Vagina (tissue), 2 donors: ENCODE measurements around the gene MED12L.

Experiments used
- POLR2AphosphoS5 ChIP-seq, 2 donors: sonication (generic); formaldehyde crosslinking; IDR thresholded peaks; one replicate each; pipeline ENCODE4 v1.9.0; 2017; ENCODE audit warnings: antibody characterized with exemption in 2 of 2, mild to moderate bottlenecking in 2 of 2, low read depth in 1 of 2; ENCODE audit not compliant: insufficient read depth in 1 of 2
- TF ChIP-seq, protein P1 (sequence below), 3 experiments: fragments of 450-650 bp in 2 of 3; fragments of 200-600 bp in 1 of 3; sonication (generic) in 1 of 3; IDR thresholded peaks; one replicate each; pipeline ENCODE4 v1.5.1; 2017 to 2019; ENCODE audit warnings: antibody characterized with exemption in 3 of 3, mild to moderate bottlenecking in 2 of 3, moderate library complexity in 2 of 3

DNA sequence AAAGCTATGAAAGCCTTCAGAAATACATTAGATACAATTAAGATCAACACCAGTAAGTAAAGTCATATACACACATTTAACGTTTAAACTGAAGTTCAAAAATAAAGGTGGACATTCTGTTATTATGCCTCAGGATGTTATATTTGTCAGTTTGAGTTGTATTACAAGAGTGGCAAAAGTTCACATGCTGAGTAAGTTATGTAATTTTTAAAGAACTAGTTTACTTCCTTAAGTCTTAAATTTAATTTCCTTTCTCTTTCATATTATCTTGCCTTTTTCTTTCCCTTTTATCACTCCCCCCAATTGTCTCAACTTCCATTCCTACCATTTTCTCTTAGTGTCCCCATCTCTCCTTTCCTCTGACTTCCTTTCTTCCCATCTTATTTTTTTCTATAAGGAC is 236.1 kb downstream of the MED12L start:
- TF ChIP-seq, protein P1, sequence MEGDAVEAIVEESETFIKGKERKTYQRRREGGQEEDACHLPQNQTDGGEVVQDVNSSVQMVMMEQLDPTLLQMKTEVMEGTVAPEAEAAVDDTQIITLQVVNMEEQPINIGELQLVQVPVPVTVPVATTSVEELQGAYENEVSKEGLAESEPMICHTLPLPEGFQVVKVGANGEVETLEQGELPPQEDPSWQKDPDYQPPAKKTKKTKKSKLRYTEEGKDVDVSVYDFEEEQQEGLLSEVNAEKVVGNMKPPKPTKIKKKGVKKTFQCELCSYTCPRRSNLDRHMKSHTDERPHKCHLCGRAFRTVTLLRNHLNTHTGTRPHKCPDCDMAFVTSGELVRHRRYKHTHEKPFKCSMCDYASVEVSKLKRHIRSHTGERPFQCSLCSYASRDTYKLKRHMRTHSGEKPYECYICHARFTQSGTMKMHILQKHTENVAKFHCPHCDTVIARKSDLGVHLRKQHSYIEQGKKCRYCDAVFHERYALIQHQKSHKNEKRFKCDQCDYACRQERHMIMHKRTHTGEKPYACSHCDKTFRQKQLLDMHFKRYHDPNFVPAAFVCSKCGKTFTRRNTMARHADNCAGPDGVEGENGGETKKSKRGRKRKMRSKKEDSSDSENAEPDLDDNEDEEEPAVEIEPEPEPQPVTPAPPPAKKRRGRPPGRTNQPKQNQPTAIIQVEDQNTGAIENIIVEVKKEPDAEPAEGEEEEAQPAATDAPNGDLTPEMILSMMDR (IDR thresholded peaks at IDR 0.05): no peak
- no peak for TF ChIP-seq POLR2AphosphoS5 (IDR thresholded peaks at IDR 0.05; ENCODE audit: insufficient read depth in 1 of 2, low read depth in 1 of 2)
